SJSA1 (cell line): ENCODE results near the gene ZBTB5. TPM values are rescaled to one million over a fixed set of nuclear protein-coding genes. Genes with fewer than 3 reads are reported as not detected.
A peak's percentile ranks its signal among the peaks of the same experiment; 100 is the strongest.
"Not testable (repeated sequence)": the region's sequence is repeated elsewhere in the genome, so short reads cannot be mapped to it uniquely, and the experiment has no call there.

Experiments
- DNase-seq, 2 experiments: peaks; one replicate each; pipeline ENCODE4 v3.0.0-alpha.2; 2015 to 2020; ENCODE audit warnings: low spot score in 2 of 2, low read depth in 1 of 2
- H3K27ac ChIP-seq: fragments of 250-450 bp; sonication (Bioruptor Pico); 2 replicates; pipeline ENCODE4 v1.5.1; 2020; ENCODE audit warnings: mild to moderate bottlenecking, moderate library complexity
- H3K27me3 ChIP-seq: fragments of 250-450 bp; sonication (Bioruptor Pico); replicated peaks from 2 replicates; pipeline ENCODE4 v1.5.1; 2020; ENCODE audit warnings: mild to moderate bottlenecking, moderate library complexity
- H3K36me3 ChIP-seq: fragments of 250-450 bp; sonication (Bioruptor Pico); 2 replicates; pipeline ENCODE4 v1.5.1; 2020; ENCODE audit warnings: mild to moderate bottlenecking
- H3K4me1 ChIP-seq: fragments of 250-450 bp; sonication (Bioruptor Pico); replicated peaks from 2 replicates; pipeline ENCODE4 v1.6.1; 2021; ENCODE audit warnings: mild to moderate bottlenecking
- H3K4me3 ChIP-seq: fragments of 250-450 bp; sonication (Bioruptor Pico); 2 replicates; pipeline ENCODE4 v1.5.1; 2020; ENCODE audit warnings: mild to moderate bottlenecking
- H3K9me3 ChIP-seq: fragments of 250-450 bp; sonication (Bioruptor Pico); replicated peaks from 2 replicates; pipeline ENCODE4 v1.5.1; 2020; ENCODE audit warnings: mild to moderate bottlenecking
- total RNA-seq: library from RNA; depleted of rRNA; stranded (reverse); fragments of >200 nt; shearing (Covaris generic); gene quantifications from 2 replicates; pipeline ENCODE4 v1.2.3, GENCODE V29; 2014

ZBTB5 gene
- total RNA-seq, 1 experiment from 2014 or later: 13.7 TPM

DNA sequence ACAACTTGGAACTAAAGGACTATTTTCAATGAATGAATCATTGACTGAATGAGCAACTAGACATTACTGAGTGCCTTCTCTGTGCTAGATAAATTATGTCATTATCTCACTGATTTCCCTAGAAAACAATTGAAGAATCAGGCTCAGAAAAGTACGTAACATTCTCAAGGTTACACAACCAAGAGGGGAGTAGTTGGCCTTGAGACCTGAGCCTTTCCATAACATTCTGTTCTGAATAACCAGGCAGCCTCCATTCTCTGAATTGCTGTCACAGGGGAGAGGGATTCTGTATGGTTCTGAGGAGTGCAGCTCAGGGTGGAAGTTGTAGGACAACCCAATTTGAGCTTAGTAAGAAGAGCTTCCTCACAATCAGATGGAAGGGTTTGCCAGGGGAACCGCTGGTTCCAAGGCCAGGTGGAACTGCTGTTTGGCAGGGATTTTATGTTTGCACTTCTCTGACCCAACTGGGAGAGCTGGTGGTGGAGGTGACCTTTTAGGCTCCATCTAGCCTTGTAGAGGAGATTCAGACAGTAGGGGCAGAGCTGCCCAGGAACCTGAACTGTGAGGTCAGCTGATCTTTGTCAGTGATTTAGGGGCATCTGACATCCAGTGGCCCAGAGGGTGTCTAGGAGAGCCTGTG, 36.8 kb upstream of the ZBTB5 start:
- Histone ChIP-seq H3K4me1 (no peaks in the 10 kb centered on the region), H3K27me3 (no peaks in the 10 kb centered on the region), H3K36me3 (peaks cover 28% of the 10 kb centered on the region), H3K27ac (no peak overlapping the region), H3K4me3 (no peak overlapping the region), H3K9me3 (no peaks in the 10 kb centered on the region)
- no peak for DNase-seq

DNA sequence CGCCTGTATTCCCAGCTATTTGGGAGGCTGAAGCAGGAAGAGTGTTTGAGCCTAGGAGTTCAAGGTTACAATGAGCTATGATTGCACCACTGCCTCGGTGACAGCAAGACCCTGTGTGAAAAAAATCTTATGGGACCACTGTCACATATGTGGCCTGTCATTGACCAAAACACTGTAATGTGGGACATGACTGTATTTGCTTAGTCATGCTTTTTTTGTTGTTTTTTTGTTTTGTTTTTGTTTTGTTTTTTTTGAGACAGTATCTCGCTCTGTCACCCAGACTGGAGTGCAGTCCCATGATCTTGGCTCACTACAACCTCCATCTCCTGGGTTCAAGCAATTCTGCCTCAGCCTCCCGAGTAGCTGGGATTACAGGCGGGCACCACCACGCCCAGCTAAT, 34.0 kb upstream of the ZBTB5 start:
- H3K36me3 ChIP-seq: peaks cover 35% of the 10 kb centered on the region
- H3K9me3 ChIP-seq: no peaks in the 10 kb centered on the region
- H3K27me3 ChIP-seq: no peaks in the 10 kb centered on the region
- H3K27ac ChIP-seq: no peak overlapping the region
- no peak for DNase-seq
- no peak overlapping the region for H3K4me3 ChIP-seq
- H3K4me1 ChIP-seq: no peaks in the 10 kb centered on the region

DNA sequence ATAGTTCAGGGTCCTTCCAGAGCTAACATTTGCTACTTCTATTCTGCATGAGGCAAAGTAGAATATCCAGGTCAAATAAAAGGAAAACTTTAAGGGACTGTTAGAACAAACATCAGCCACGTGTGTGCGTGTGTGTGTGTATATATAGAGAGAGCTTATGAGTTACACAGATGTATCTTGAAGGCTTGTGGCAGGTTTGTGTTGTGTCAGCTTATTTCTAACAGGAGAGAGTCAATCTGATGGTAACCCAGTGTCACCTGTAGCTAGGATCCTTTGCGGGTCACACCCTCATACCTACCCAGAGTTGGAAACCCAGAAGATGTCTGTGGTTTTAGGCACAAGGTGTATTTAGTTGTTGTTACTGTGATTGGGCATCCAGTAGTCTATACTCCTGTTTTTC, 33.2 kb upstream of the ZBTB5 start:
- Histone ChIP-seq H3K4me3 (no peak overlapping the region), H3K27me3 (no peaks in the 10 kb centered on the region), H3K27ac (no peak overlapping the region), H3K4me1 (no peaks in the 10 kb centered on the region), H3K9me3 (no peaks in the 10 kb centered on the region), H3K36me3 (peaks cover 34% of the 10 kb centered on the region)
- no peak for DNase-seq

- H3K4me3 ChIP-seq: no peak overlapping the region
- DNase-seq: no peak
- H3K36me3 ChIP-seq: peaks cover 34% of the 10 kb centered on the region
- H3K9me3 ChIP-seq: no peaks in the 10 kb centered on the region
- no peak overlapping the region for H3K27ac ChIP-seq
- no peaks in the 10 kb centered on the region for H3K4me1 ChIP-seq
- H3K27me3 ChIP-seq: no peaks in the 10 kb centered on the region
Observed at GRCh38 chr9:37497320-37497719, 32.1 kb upstream of the ZBTB5 start.

- Histone ChIP-seq H3K27me3 (no peaks in the 10 kb centered on the region), H3K4me3 (no peak overlapping the region), H3K4me1 (no peaks in the 10 kb centered on the region), H3K36me3 (peaks cover 23% of the 10 kb centered on the region), H3K27ac (no peak overlapping the region), H3K9me3 (no peaks in the 10 kb centered on the region)
- no peak for DNase-seq
Observed at GRCh38 chr9:37496020-37496419, 30.8 kb upstream of the ZBTB5 start.

GRCh38 chr9:37495571-37495970, 30.3 kb upstream of the ZBTB5 start:
- H3K9me3 ChIP-seq: no peaks in the 10 kb centered on the region
- DNase-seq: no peak
- H3K36me3 ChIP-seq: peaks cover 23% of the 10 kb centered on the region
- H3K4me1 ChIP-seq: no peaks in the 10 kb centered on the region
- H3K27ac ChIP-seq: no peak overlapping the region
- H3K27me3 ChIP-seq: no peaks in the 10 kb centered on the region
- H3K4me3 ChIP-seq: no peak overlapping the region

- H3K36me3 ChIP-seq: peaks cover 13% of the 10 kb centered on the region
- H3K27me3 ChIP-seq: no peaks in the 10 kb centered on the region
- H3K4me3 ChIP-seq: no peak overlapping the region
- peaks cover 3% of the 10 kb centered on the region for H3K4me1 ChIP-seq
- no peaks in the 10 kb centered on the region for H3K9me3 ChIP-seq
- no peak for DNase-seq
- no peak overlapping the region for H3K27ac ChIP-seq
Observed at GRCh38 chr9:37491939-37492338, 26.7 kb upstream of the ZBTB5 start.

DNA sequence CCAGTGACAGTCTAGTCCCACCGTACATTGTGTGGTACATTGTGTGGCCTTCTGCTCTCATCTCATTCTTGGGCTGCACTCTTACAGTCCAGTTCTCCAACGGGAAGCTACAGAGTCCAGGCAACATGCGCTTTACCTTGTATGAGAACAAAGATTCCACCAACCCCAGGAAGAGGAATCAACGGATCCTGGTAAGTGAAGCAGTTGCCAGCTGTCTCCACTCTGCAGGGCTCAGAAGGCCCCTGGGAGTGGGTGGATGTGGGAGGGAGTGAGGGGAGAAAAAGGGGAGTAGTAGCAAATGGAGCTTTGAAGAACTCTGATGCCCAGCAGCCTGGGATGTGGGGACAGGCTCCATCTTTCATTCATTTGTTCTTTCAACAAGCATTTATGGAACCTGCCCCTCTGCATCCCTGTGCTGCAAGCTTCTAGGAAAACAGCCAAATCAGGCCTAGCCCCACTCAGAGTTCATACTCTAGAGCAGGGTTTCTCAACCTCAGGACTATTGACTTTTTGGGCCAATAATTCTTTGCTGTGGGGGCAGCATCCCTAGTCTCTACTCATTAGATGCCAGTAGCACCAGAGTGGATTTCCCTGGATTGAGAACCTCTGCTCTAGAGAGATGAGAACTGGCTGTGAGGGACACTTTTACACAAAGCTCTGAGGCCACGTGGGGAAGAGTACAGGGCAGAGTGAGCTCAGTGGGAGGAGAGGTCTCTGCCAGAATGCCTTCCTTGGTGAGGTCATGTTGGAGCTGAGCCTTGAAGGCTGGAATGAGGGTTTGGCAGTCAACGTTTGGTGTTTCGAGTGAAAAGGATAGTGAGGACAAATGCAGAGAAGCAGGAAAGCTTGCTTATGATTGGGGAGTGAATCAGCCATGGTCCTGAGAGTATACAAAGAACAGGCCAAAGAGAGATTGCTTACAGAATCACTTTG, 21.6 kb upstream of the ZBTB5 start:
- Histone ChIP-seq H3K36me3 (no peaks in the 10 kb centered on the region; the same call in 1 of the 2 replicates), H3K27ac (no peak overlapping the region), H3K9me3 (no peaks in the 10 kb centered on the region), H3K4me3 (peak overlapping the region; percentile 52), H3K27me3 (no peaks in the 10 kb centered on the region), H3K4me1 (peaks cover 11% of the 10 kb centered on the region)
- peak; percentile 14 to 45 for DNase-seq

GRCh38 chr9:37486256-37486615, 21.0 kb upstream of the ZBTB5 start:
- DNase-seq: no peak
- H3K4me1 ChIP-seq: peaks cover 11% of the 10 kb centered on the region
- H3K36me3 ChIP-seq: no peaks in the 10 kb centered on the region
- no peaks in the 10 kb centered on the region for H3K27me3 ChIP-seq
- H3K27ac ChIP-seq: no peak overlapping the region
- H3K9me3 ChIP-seq: no peaks in the 10 kb centered on the region
- peak overlapping the region; percentile 52 for H3K4me3 ChIP-seq

DNA sequence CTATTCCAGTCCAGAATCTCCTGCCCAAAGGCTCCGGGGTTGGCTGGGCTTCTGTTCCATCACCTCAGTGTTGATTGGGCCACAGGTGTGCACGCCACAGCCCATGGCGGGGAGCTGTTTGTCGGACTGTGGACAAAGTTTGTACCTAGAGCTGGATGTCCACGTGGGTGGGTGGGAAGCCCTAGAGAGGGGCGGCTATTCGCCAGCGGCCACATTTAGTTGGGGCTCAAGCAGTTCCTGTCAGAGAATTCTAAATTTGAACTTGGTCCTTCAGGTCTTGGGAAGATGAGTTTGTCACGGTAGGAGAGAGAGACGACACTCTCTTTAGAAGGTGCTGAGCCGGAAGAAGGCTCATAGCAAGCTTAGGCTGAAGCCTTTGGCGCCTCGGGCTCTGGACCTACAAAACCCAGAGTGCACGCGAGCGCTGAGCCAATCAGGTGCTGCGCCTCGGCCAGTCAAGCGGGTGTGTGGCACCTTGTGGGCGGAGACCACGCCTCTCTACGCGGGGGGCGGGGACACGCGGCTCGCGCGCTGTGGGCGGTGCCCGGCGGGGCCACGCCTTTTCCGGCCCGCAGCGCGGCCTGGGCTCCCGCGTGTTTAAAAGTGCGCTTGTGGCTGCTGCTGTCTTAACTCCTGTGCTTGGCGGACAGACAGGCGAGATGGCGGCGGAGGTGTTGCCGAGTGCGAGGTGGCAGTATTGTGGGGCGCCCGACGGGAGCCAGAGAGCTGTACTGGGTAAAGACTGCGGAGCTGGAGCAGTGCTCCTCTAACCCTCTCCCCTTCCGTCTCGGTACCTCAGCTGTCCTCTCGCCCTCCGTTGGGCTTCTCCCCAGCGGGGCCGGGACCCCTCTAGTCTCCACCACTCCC, 20.4 kb upstream of the ZBTB5 start, which contains the start of gene POLR1E:
Gene POLR1E (plus strand): TSS at position 560 of the 867 bp plus-strand sequence. CDS start 100 bp downstream, at position 660.
- peaks cover 11% of the 10 kb centered on the region for H3K4me1 ChIP-seq
- peak; percentile 80 to 84 for DNase-seq
- H3K27me3 ChIP-seq: no peaks in the 10 kb centered on the region
- peak within 1 kb of the TSS; percentile 52 for H3K4me3 ChIP-seq
- no peak within 1 kb of the TSS for H3K27ac ChIP-seq
- H3K36me3 ChIP-seq: no peaks in the 10 kb centered on the region
- no peaks in the 10 kb centered on the region for H3K9me3 ChIP-seq

DNA sequence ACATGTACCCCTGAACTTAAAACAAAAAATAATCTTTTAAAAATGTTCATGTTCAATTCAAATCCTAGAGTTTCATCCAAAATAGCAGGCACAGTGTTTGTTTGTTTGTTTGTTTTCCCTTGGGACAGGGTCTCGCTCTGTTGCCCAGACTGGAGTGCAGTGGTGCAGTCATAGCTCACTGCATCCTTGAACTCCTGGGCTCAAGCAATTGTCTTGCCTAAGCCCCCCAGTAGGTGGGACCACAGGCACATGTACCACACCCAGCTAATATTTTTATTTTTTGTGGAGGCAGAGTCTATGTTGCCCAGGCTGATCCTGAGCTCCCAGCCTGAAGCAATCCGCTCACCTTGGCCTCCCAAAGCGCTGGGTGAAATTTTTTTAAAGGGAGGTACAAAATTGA, 15.5 kb upstream of the ZBTB5 start:
- Histone ChIP-seq H3K4me1 (peaks cover 4% of the 10 kb centered on the region; the same call in 1 of the 2 replicates), H3K9me3 (no peaks in the 10 kb centered on the region), H3K4me3 (no peak overlapping the region), H3K36me3 (no peaks in the 10 kb centered on the region), H3K27ac (no peak overlapping the region), H3K27me3 (no peaks in the 10 kb centered on the region)
- no peak for DNase-seq

DNA sequence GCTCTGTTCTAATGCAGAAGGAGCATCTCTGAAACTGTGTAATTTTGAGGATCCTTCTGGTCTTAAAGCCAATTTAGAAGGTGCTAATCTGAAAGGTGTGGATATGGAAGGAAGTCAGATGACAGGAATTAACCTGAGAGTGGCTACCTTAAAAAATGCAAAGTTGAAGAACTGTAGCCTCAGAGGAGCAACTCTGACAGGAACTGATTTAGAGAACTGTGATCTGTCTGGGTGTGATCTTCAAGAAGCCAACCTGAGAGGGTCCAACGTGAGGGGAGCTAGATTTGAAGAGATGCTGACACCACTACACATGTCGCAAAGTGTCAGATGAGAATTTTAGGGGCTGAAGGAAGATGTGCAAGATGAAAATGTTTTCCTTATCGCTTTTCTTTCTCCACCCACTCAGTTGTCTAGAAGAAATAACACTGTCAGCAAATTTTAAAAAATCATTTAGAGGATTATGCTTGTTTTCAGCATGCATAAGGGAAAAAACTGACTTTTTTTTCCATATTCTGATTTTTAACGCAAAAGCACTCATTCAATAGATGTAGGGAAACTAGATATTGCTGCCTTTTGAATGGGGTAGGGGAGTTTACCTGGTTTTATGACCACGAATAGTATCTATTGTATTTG, 12.9 kb upstream of the ZBTB5 start:
- H3K9me3 ChIP-seq, H3K27me3 ChIP-seq, DNase-seq, H3K4me1 ChIP-seq, H3K36me3 ChIP-seq, H3K4me3 ChIP-seq, H3K27ac ChIP-seq: not testable (repeated sequence)

DNA sequence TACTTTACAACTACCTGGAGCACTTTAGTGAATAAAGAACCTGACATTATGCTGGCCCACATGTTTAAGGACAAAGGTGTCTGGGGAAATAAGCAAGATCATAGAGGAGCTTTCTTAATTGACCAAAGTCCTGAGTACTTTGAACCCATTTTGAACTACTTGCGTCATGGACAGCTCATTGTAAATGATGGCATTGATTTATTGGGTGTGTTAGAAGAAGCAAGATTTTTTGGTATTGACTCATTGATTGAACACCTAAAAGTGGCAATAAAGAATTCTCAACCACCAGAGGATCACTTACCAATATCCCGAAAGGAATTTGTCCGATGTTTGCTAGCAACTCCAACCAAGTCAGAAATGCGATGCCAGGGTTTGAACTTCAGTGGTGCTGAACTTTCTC, 12.2 kb upstream of the ZBTB5 start:
- not testable (repeated sequence) for H3K4me1 ChIP-seq, H3K27ac ChIP-seq, DNase-seq, H3K4me3 ChIP-seq, H3K9me3 ChIP-seq, H3K27me3 ChIP-seq, H3K36me3 ChIP-seq
